ENCODE measurements around the gene INTS14.

GRCh38 chr15:65645392-65645791, 34.5 kb upstream of the INTS14 start:
- TF ChIP-seq CTCF (IDR thresholded peaks at IDR 0.05; ENCODE audit: borderline replicate concordance, extremely low read depth, low read length, poor library complexity, severe bottlenecking) (no peak), EZH2 (IDR thresholded peaks at IDR 0.05; ENCODE audit: borderline replicate concordance, low read depth, low read length, severe bottlenecking) (no peak)
